NCI-H1092 (cell line): ENCODE measurements around the gene LRRC45.

Experiments
- DNase-seq: peaks from one replicate; lab custom pipeline; 2025; lab: John Stamatoyannopoulos, UW

Gene LRRC45

DNA sequence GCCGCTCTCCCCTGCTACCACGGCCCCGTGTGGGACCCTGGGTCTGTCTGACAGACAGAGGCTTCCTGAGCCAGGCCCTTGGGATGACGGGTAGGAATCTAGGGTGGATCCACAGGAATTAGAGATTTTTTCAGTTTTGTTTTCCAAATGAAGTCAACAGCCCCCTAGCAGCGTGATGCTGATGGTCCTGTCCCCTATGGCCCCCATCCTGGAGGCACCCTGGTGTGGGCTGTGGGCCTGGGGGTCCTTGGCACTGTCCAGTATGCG is 15.9 kb upstream of the LRRC45 start:
- DNase-seq, result no peak

GRCh38 chr17:82007495-82008257 is 15.4 kb upstream of the LRRC45 start:
- no peak for DNase-seq

GRCh38 chr17:82008258-82008940 is 14.7 kb upstream of the LRRC45 start:
- no peak for DNase-seq

- DNase-seq, result no peak
Measured at GRCh38 chr17:82008941-82009405, 14.1 kb upstream of the LRRC45 start.

GRCh38 chr17:82009413-82009812 is 13.7 kb upstream of the LRRC45 start:
- no peak for DNase-seq

DNA sequence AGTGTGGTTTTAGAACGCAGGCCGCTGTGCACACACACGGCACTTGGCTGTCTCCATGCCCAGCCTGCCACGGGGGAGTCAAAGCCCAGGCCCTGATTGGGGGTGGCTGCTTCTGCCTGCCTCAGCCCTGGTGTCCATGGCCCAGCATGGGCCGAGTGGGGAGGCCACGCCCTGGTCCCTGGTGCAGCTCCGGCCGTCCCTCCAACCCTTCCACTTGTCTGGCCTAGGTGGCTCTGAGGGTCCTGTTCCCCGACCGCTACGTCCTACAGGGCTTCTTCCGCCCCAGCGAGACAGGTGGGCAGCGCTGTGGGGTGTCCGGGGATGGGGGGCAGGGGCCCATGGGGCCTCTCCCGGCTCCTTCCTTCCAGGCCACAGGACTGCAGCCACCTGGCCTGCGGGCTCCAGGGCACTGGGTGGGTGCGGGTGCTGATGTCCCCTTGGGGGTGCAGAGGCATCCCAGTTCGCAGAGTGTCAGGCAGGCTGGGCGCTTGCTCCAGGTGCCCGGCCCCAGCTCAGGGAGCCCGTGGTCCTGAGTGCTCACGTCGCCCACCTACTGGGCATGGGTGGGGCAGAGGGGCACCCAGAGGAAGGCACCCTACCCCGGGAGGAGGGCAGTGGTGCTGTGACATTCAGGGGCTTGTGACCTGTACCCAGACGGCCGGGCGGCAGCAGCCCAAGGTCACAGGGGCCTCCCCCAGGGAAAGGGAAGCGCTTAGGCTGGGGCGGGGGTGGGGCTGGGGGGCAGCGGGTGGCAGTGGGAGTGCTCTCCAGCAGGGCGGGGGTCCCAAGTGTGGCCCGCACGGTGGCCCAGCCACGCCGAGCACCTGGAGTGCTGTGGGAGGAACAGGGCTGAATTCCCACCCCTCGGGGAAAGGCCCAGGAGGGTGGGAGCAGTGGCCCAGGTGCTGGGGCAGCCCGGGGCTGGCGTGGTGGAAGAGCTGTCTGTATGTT is 12.3 kb upstream of the LRRC45 start:
- no peak for DNase-seq

- DNase-seq, result no peak
Measured at GRCh38 chr17:82011617-82012187, 11.4 kb upstream of the LRRC45 start.

GRCh38 chr17:82012261-82012639 is 10.9 kb upstream of the LRRC45 start:
- DNase-seq, result no peak

GRCh38 chr17:82012640-82013295 is 10.3 kb upstream of the LRRC45 start:
- DNase-seq, result no peak

GRCh38 chr17:82013341-82013740 is 9.8 kb upstream of the LRRC45 start:
- no peak for DNase-seq

DNA sequence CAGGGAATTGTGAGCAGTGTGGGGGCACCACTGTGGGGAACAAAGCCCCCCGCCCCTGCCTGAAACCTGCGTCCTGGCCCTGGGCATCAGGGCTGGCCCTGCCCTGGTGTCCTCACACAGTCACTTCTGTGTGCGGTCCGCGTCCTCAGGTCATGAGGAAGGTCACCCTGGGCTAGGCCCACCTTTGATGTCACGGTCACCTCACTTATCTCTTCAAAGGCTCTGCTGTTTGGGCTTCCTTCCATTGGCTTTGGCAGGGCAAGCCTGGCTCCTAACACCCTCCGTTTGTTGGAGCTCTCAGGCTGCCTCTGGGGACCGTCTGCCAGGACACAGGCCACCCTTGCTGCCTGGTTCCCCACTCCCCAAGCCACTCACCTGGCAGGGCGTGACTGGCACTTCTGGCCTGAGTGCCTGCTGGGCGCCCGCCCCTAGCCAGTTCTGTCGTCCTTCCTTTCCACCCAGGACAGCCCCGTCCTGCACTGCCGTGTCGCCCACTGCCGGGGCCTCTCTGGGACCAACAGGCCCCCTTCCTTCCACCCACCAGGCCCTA is 9.3 kb upstream of the LRRC45 start:
- DNase-seq, result no peak

DNA sequence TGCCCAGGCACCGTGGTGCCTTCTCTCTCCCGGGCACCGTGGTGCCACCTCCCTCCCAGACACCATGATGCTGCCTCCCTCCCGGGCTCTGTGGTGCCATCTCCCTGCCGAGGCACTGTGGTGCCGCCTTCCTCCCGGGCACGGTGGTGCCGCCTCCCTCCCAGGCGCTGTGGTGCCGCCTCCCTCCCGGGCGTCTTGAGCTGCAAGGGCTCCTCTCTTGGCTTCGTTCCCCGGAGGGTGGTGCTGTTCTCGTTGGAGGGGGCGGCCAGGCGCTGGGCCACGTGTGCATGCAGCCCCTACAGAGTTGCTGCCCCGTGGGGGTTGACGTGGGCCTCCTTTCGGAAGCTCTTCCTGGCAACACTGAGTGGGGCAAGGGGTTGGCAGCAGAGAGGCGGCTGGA is 8.7 kb upstream of the LRRC45 start:
- no peak for DNase-seq

DNA sequence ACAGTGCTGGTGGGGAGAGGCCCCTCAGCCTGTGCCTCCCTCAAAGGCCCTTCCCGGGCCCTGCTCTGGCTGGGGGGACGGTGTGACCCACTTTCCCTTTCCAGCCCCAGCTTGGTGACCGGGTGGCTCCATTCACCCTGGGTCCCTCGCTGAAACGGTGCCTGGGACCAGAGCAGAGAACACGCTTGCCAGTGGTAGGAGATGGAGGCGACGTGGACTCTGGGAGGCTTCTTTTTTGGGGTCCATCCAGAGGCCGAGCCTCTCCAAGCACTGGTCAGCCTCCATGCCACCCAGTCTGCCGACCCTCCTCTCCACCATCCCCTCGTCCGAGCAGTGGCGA is 8.2 kb upstream of the LRRC45 start:
- DNase-seq, result no peak

DNA sequence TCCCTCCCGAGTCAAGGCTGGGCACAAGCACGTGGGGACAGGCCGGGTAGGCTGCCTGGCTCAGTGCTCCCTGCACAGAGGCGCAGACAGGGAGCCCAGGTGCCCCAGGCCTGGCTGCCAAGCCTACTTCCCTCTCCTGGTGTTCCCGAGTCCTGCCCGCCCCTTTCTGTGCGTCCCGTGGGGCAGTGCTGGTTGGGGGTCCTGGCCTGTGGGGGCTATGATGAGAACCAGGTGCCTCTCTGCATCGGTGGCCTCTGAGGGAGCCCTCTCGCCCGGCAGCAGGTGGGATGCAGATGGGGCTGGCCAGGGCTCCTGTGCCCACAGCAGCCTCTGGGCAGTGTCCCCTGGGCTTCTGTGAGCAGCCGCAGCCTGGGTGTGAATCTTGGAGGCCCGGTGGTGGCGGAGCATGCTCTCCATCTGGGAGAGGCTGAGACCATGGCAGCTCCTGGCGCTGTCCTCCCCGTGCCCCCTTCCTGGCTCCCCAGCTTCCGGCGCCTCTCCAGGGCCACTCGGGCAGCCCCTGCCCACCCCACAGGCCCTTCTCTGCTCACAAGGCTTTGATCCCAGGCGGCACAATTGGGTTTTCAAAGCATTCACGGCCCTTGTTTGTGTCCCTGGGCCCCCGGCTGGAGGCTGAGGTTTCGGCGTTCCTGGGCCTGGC is 7.7 kb upstream of the LRRC45 start:
- no peak for DNase-seq

- no peak for DNase-seq
Measured at GRCh38 chr17:82016061-82016874, 6.8 kb upstream of the LRRC45 start.

DNA sequence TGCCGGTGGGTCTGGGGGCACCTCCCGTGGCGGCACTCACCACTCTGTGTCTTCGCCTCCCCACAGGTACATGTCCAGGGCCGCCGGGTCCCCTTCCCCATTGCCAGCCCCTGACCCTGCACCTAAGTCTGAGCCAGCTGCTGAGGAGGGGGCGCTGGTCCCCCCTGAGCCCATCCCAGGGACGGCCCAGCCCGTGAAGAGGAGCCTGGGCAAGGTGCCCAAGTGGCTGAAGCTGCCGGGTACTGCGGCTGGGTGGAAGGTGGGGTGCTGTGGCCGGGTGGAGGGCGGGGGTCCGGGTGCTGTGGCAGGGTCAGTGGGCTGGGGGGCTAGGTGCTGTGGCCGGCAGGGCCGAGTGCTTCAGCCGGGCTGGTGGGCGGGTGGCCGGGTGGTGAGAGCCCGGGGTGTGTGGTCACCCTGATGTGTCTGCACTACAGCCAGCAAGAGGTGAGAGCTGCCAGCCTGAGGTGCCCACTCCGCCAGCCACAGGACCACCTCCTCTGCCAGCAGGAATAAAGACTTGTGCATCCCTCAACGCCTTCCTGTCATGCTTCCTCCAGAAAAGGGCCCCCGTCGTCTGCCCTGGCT is 6.1 kb upstream of the LRRC45 start:
- no peak for DNase-seq

- no peak for DNase-seq
Measured at GRCh38 chr17:82017612-82018151, 5.4 kb upstream of the LRRC45 start.

DNA sequence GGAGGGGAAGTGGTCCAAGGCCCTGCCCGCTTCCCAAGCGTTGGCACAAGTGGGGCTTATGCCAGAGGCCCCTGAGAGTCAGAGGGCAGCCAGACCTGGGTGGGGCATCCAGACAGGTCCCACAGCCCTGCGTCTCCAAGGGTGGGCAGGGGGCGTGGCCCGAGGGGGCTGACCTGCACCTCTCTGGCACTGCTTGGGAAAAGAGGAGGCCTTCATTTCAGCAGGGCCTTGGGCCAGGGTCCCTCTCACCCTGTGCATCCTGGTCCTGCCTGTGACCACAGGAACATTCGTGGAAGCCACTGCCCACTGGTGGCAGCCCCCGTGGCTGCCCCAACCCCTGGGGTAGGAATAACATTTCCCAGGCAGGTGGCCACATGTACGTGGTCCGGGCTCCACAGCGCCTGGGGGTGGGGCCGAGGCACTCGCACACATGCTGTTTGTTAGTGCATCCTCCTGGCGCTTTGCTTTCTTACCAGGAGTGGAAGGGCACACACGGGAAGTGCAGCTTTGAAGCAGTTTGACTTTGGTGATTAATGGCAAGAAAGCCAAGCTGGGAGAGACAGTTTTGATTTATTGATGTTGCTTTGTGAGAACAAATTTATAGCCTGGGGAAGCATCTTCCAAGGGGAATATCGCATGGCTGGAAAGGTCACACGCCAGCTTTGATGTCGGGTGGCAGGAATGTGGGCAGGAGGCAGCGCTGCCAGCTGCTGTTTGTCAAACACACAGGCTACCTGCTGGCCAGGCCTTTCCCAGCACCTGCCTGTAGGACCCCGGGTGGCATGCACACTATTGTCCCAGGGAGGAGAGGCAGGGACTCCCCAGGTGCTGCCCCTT is 4.7 kb upstream of the LRRC45 start:
- no peak for DNase-seq
